ENCODE data around the gene PCDHGA12. TPM values are rescaled to one million over a fixed set of nuclear protein-coding genes. Genes with fewer than 3 reads are reported as not detected.

The PCDHGA12 gene
- total RNA-seq, 4 donors from 2014 or later: 7.5 to 18.4 (median 14.2) TPM

DNA sequence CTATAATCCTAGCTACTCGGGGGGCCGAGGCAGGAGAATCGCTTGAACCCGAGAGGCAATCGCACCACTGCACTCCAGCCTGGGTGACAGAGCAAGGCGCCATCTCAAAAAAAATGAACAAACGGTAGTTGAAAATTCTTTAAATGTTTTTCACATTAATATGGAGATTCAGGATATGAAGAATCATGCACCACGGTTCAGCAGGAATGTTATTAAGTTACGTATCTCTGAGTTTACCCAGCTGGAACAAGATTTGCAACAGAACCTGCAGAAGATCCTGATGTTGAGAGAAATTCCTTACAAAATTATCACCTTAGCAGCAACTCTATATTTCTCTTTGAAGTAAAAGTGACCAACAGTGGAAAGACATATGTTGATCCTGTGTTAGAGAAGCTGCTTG is 10.0 kb downstream of the PCDHGA12 start:
- TF ChIP-seq, protein P1, sequence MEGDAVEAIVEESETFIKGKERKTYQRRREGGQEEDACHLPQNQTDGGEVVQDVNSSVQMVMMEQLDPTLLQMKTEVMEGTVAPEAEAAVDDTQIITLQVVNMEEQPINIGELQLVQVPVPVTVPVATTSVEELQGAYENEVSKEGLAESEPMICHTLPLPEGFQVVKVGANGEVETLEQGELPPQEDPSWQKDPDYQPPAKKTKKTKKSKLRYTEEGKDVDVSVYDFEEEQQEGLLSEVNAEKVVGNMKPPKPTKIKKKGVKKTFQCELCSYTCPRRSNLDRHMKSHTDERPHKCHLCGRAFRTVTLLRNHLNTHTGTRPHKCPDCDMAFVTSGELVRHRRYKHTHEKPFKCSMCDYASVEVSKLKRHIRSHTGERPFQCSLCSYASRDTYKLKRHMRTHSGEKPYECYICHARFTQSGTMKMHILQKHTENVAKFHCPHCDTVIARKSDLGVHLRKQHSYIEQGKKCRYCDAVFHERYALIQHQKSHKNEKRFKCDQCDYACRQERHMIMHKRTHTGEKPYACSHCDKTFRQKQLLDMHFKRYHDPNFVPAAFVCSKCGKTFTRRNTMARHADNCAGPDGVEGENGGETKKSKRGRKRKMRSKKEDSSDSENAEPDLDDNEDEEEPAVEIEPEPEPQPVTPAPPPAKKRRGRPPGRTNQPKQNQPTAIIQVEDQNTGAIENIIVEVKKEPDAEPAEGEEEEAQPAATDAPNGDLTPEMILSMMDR (IDR thresholded peaks at IDR 0.05): no peak
- ATAC-seq (ENCODE audit: low FRiP score): no peak
- no peak for DNase-seq (ENCODE audit: low spot score)

GRCh38 chr5:141441571-141442170 is 11.4 kb downstream of the PCDHGA12 start:
- TF ChIP-seq, protein P1 (IDR thresholded peaks at IDR 0.05): no peak
- DNase-seq (ENCODE audit: low spot score) (no peak), ATAC-seq (ENCODE audit: low FRiP score) (no peak)

- ATAC-seq (ENCODE audit: low FRiP score): no peak
- DNase-seq (ENCODE audit: low spot score): no peak
- TF ChIP-seq, protein P1 (IDR thresholded peaks at IDR 0.05): no peak
Measured at GRCh38 chr5:141465351-141465750, 35.0 kb downstream of the PCDHGA12 start.

DNA sequence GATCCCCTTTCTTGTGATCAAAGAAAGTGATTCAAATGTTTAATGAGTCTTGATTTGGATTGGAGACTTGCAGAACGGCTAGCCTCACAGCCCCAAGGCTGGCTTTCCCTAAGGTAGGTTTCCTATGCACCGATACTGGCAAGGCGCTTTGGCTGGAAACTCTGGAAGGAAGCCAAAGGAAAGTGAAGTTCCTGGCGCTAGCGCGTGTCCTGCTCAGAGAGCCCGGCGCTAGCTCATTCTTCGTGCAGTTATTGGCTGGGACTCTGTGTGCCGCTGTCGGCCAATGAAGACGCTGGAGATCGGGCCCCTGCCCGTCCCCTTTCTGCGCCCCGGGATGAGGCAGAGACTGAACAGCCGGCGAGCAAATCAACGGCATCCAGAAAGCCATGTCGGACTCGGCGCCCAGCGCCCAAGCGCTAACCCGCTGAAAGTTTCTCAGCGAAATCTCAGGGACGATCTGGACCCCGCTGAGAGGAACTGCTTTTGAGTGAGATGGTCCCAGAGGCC is 45.4 kb downstream of the PCDHGA12 start, which contains the start of gene PCDHGC3:
Gene PCDHGC3 (plus strand): TSS at position 342 of the 507 bp plus-strand sequence. CDS start 151 bp downstream, at position 493.
- ATAC-seq (ENCODE audit: low FRiP score) (peak; percentile 100), DNase-seq (ENCODE audit: low spot score) (peak; percentile 61)
- TF ChIP-seq, protein P1 (IDR thresholded peaks at IDR 0.05): no peak

GRCh38 chr5:141476132-141476911 is 46.0 kb downstream of the PCDHGA12 start:
- DNase-seq (ENCODE audit: low spot score) (no peak), ATAC-seq (ENCODE audit: low FRiP score) (peak; percentile 46)
- TF ChIP-seq, protein P1 (IDR thresholded peaks at IDR 0.05): no peak

- TF ChIP-seq, protein P1 (IDR thresholded peaks at IDR 0.05): no peak
- DNase-seq (ENCODE audit: low spot score) (no peak), ATAC-seq (ENCODE audit: low FRiP score) (no peak)
Measured at GRCh38 chr5:141477044-141477575, 46.8 kb downstream of the PCDHGA12 start.

All from omental fat pad (tissue), 4 donors.